HepG2 (cell line): ENCODE measurements around the gene USP7. TPM values are rescaled to one million over a fixed set of nuclear protein-coding genes. Genes with fewer than 3 reads are reported as not detected.

ENCODE experiments used
- CEBPG ChIP-seq: IDR thresholded peaks from 2 replicates; pipeline ENCODE4 v1.6.1; 2016
- FIP1L1 ChIP-seq: fragments of 200-400 bp; formaldehyde crosslinking; IDR thresholded peaks from 2 replicates; pipeline ENCODE4 v1.6.1; 2018; ENCODE audit warnings: low read depth, mild to moderate bottlenecking, low read length, moderate library complexity, borderline replicate concordance; ENCODE audit not compliant: insufficient read depth
- FOXC1 ChIP-seq: sonication (generic); formaldehyde crosslinking; IDR thresholded peaks from 2 replicates; pipeline ENCODE4 v1.8.0; 2022; ENCODE audit warnings: mild to moderate bottlenecking, missing genetic modification reagents, borderline replicate concordance
- GTF3A ChIP-seq: sonication (generic); formaldehyde crosslinking; conservative IDR thresholded peaks from 2 replicates; pipeline ENCODE4 v1.4.0; 2020; ENCODE audit warnings: mild to moderate bottlenecking, missing genetic modification reagents
- IKZF4 ChIP-seq: sonication (generic); formaldehyde crosslinking; IDR thresholded peaks from 2 replicates; pipeline ENCODE4 v1.5.1; 2020; ENCODE audit warnings: borderline replicate concordance, mild to moderate bottlenecking, low read depth, missing genetic modification reagents; ENCODE audit errors: not compliant biosample characterization
- MAF1 ChIP-seq: sonication (generic); formaldehyde crosslinking; IDR thresholded peaks from 2 replicates; pipeline ENCODE4 v1.5.0; 2020; ENCODE audit warnings: missing genetic modification reagents, borderline replicate concordance
- NCOA5 ChIP-seq: sonication (generic); formaldehyde crosslinking; IDR thresholded peaks from 2 replicates; pipeline ENCODE4 v1.4.0; 2020; ENCODE audit warnings: missing genetic modification reagents
- POGZ ChIP-seq: sonication (generic); formaldehyde crosslinking; IDR thresholded peaks from 2 replicates; pipeline ENCODE4 v1.4.0; 2020; ENCODE audit warnings: mild to moderate bottlenecking, missing genetic modification reagents
- SOX5 ChIP-seq: IDR thresholded peaks from 2 replicates; pipeline ENCODE4 v1.6.1; 2016; ENCODE audit warnings: borderline replicate concordance
- TARDBP ChIP-seq: sonication (generic); formaldehyde crosslinking; IDR thresholded peaks from 2 replicates; pipeline ENCODE4 v1.8.0; 2022; ENCODE audit warnings: mild to moderate bottlenecking, missing genetic modification reagents
- ZNF331 ChIP-seq: sonication (generic); formaldehyde crosslinking; IDR thresholded peaks from 2 replicates; pipeline ENCODE4 v1.4.0; 2020; ENCODE audit warnings: missing genetic modification reagents
- ZNF33A ChIP-seq: sonication (generic); formaldehyde crosslinking; IDR thresholded peaks from 2 replicates; pipeline ENCODE4 v1.5.1; 2020; ENCODE audit warnings: missing genetic modification reagents, mild to moderate bottlenecking, moderate library complexity, borderline replicate concordance
- polyA plus RNA-seq, 8 experiments: library from polyadenylated mRNA; depleted of rRNA in 3 of 8; stranded (reverse) in 7 of 8; unstranded in 1 of 8; fragments of >200 nt; fragmentation: Illumina TruSeq in 4 of 8; extraction: Trizol in 4 of 8; gene quantifications; 2 replicates each; pipeline versions ENCODE4 v1.2.1 to v1.2.3, GENCODE V29; 2011 to 2016; ENCODE audit warnings: low read depth in 4 of 8, missing spikeins in 1 of 8, mixed read lengths in 1 of 8; ENCODE audit not compliant: insufficient read depth in 1 of 8
- total RNA-seq, 5 experiments: library from RNA; depleted of rRNA; stranded (reverse); fragments of >200 nt; fragmentation: Illumina TruSeq; extraction: Trizol; gene quantifications; 2 replicates each; pipeline ENCODE4 v1.2.3, GENCODE V29; 2016; ENCODE audit warnings: low read depth in 1 of 5
- TF ChIP-seq, protein P1 (sequence below): sonication (generic); formaldehyde crosslinking; IDR thresholded peaks from 2 replicates; pipeline ENCODE4 v1.4.0; 2020; ENCODE audit warnings: mild to moderate bottlenecking, missing genetic modification reagents
- TF ChIP-seq, protein P2 (sequence below): sonication (generic); formaldehyde crosslinking; IDR thresholded peaks from 2 replicates; pipeline ENCODE4 v1.5.1; 2020; ENCODE audit warnings: missing genetic modification reagents, mild to moderate bottlenecking, borderline replicate concordance
- TF ChIP-seq, protein P3 (sequence below): sonication (generic); formaldehyde crosslinking; IDR thresholded peaks from 2 replicates; pipeline ENCODE4 v1.5.0; 2020; ENCODE audit warnings: missing genetic modification reagents, mild to moderate bottlenecking, borderline replicate concordance
- TF ChIP-seq, protein P4 (sequence below): sonication (generic); formaldehyde crosslinking; IDR thresholded peaks from 2 replicates; pipeline ENCODE4 v1.5.0; 2020; ENCODE audit warnings: mild to moderate bottlenecking, missing genetic modification reagents, moderate library complexity

USP7 gene
- total and polyA plus RNA-seq, 2 of the 13 experiments (the other 11 are each of a cell fraction or from before 2014, with no cell fraction given) = 52.5 to 173 TPM

DNA sequence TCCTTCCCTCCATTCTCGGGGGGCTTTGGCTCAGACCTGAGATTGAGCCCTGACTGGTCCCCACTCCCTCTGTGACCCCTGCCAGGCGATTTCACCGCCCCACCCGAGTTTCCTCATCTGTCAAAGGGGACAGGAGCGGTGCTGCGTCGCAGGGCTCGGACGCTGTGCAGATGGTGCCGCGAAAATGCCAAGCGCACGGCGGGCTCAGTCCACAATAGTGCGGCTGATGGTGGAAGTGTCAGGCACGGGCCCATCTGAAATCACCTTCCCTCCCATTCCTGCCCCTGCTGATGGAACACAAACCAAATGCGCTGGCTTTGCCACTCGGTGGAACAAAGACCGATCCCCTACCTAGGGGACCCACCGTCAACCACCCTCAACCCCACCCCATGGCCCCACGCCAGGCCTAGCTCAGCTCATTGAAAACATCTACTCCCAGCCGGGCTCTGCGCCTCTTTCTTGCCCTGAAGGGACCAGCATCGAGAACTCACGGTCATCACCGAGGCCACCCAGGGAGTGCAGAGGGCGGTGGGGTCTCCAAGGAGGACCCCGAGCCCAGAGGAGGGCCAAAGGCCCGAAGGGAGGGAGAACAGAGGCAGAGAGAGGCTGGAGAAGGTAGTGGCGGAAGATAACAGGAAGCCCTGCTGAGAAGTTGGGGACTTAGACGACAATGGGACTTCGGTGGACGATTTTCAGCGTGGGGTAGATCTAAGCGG, 96.3 kb downstream of the USP7 start (continued):
- TF ChIP-seq, protein P1, sequence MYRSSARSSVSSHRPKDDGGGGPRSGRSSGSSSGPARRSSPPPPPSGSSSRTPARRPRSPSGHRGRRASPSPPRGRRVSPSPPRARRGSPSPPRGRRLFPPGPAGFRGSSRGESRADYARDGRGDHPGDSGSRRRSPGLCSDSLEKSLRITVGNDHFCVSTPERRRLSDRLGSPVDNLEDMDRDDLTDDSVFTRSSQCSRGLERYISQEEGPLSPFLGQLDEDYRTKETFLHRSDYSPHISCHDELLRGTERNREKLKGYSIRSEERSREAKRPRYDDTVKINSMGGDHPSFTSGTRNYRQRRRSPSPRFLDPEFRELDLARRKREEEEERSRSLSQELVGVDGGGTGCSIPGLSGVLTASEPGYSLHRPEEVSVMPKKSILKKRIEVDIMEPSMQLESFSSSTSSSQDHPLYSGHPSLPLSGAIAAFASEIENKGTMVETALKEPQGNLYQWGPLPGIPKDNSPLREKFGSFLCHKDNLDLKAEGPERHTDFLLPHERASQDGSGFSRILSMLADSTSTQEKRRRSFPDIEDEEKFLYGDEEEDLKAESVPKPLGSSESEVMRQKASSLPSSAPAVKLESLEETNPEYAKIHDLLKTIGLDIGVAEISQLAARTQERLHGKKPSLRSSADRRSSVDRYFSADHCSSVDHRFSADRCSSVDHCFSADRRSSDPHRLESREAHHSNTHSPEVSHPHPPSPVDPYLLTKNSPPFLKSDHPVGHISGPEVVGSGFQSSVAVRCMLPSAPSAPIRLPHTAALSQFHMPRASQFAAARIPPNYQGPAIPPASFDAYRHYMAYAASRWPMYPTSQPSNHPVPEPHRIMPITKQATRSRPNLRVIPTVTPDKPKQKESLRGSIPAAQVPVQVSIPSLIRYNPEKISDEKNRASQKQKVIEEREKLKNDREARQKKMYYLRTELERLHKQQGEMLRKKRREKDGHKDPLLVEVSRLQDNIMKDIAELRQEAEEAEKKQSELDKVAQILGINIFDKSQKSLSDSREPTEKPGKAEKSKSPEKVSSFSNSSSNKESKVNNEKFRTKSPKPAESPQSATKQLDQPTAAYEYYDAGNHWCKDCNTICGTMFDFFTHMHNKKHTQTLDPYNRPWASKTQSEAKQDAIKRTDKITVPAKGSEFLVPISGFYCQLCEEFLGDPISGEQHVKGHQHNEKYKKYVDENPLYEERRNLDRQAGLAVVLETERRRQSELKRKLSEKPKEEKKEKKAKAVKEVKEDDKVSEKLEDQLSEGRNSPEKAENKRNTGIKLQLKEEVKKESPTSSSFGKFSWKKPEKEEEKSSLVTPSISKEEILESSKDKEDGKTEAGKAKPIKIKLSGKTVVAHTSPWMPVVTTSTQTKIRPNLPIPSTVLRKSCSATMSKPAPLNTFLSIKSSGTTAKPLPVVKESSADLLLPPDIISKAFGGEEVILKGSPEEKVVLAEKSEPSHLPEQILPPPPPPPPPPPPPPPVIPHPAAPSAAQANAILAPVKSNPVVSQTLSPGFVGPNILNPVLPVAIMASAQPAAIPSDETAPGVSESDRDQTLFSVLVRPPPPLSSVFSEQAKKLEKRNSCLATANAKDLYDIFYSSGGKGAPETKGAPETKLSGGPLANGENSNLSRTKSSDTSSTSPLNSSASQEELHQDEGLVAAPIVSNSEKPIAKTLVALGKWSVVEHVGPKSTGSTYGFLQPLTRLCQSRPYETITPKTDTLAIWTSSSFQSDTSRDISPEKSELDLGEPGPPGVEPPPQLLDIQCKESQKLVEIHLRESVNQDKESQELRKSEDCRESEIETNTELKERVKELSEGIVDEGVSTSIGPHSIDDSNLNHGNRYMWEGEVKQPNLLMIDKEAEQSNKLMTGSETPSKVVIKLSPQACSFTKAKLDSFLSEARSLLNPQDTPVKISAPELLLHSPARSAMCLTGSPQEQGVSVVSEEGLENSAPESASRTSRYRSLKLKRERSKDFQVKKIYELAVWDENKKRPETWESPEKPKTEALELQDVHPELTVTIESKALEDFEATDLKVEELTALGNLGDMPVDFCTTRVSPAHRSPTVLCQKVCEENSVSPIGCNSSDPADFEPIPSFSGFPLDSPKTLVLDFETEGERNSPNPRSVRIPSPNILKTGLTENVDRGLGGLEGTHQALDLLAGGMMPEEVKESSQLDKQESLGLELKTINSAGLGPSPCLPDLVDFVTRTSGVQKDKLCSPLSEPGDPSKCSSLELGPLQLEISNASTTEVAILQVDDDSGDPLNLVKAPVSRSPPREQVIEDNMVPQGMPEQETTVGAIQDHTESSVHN (CRISPR knock-in tag) = no peak
- TF ChIP-seq IKZF4 (CRISPR knock-in tag) (no peak), MAF1 (CRISPR knock-in tag) (no peak), SOX5 (CRISPR knock-in tag) (no peak), FIP1L1 (no peak), ZNF331 (CRISPR knock-in tag) (0 out of 2 replicates have a peak, but pooled peaks have one; percentile 5), NCOA5 (no peak), TARDBP (CRISPR knock-in tag) (no peak), FOXC1 (CRISPR knock-in tag) (no peak), POGZ (CRISPR knock-in tag) (no peak), CEBPG (no peak), GTF3A (CRISPR knock-in tag) (no peak; the same call in 1 of the 2 replicates), ZNF33A (CRISPR knock-in tag) (no peak)
- TF ChIP-seq, protein P2, sequence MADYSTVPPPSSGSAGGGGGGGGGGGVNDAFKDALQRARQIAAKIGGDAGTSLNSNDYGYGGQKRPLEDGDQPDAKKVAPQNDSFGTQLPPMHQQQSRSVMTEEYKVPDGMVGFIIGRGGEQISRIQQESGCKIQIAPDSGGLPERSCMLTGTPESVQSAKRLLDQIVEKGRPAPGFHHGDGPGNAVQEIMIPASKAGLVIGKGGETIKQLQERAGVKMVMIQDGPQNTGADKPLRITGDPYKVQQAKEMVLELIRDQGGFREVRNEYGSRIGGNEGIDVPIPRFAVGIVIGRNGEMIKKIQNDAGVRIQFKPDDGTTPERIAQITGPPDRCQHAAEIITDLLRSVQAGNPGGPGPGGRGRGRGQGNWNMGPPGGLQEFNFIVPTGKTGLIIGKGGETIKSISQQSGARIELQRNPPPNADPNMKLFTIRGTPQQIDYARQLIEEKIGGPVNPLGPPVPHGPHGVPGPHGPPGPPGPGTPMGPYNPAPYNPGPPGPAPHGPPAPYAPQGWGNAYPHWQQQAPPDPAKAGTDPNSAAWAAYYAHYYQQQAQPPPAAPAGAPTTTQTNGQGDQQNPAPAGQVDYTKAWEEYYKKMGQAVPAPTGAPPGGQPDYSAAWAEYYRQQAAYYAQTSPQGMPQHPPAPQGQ = peak; percentile 61; the same call in 1 of the 2 replicates
- TF ChIP-seq, protein P3, sequence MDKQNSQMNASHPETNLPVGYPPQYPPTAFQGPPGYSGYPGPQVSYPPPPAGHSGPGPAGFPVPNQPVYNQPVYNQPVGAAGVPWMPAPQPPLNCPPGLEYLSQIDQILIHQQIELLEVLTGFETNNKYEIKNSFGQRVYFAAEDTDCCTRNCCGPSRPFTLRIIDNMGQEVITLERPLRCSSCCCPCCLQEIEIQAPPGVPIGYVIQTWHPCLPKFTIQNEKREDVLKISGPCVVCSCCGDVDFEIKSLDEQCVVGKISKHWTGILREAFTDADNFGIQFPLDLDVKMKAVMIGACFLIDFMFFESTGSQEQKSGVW (CRISPR knock-in tag) = no peak
- TF ChIP-seq, protein P4, sequence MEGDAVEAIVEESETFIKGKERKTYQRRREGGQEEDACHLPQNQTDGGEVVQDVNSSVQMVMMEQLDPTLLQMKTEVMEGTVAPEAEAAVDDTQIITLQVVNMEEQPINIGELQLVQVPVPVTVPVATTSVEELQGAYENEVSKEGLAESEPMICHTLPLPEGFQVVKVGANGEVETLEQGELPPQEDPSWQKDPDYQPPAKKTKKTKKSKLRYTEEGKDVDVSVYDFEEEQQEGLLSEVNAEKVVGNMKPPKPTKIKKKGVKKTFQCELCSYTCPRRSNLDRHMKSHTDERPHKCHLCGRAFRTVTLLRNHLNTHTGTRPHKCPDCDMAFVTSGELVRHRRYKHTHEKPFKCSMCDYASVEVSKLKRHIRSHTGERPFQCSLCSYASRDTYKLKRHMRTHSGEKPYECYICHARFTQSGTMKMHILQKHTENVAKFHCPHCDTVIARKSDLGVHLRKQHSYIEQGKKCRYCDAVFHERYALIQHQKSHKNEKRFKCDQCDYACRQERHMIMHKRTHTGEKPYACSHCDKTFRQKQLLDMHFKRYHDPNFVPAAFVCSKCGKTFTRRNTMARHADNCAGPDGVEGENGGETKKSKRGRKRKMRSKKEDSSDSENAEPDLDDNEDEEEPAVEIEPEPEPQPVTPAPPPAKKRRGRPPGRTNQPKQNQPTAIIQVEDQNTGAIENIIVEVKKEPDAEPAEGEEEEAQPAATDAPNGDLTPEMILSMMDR = no peak
